Nephron (organoid): ENCODE measurements around the gene CETP.

ENCODE experiments used
- H3K27ac Mint-ChIP-seq, 3 experiments: 2 replicates each; pipeline ENCODE4 v1.8.0; 2020; ENCODE audit warnings: mixed read lengths in 3 of 3, mild to moderate bottlenecking in 2 of 3, moderate library complexity in 1 of 3
- H3K27me3 Mint-ChIP-seq: 2 replicates; pipeline ENCODE4 v1.8.0; 2021; ENCODE audit warnings: low read depth, mild to moderate bottlenecking, moderate library complexity, mixed read lengths
- H3K36me3 Mint-ChIP-seq: 2 replicates; pipeline ENCODE4 v1.8.0; 2020; ENCODE audit warnings: low read depth, mixed read lengths
- H3K4me1 Mint-ChIP-seq: 2 replicates; pipeline ENCODE4 v1.8.0; 2020; ENCODE audit warnings: mixed read lengths
- H3K4me3 Mint-ChIP-seq, 3 experiments: 2 replicates each; pipeline ENCODE4 v1.8.0; 2020; ENCODE audit warnings: mild to moderate bottlenecking in 3 of 3, mixed read lengths in 3 of 3, moderate library complexity in 2 of 3
- H3K9me3 Mint-ChIP-seq: 2 replicates; pipeline ENCODE4 v1.8.0; 2020; ENCODE audit warnings: mixed read lengths
- CTCF ChIP-seq, 3 experiments: fragments of 200-600 bp; sonication (generic); IDR thresholded peaks; one replicate each; pipeline ENCODE4 v1.5.0; 2021; ENCODE audit warnings: antibody characterized with exemption in 3 of 3; ENCODE audit not compliant: unreplicated experiment in 3 of 3

CETP gene

GRCh38 chr16:56939801-56940200, 21.9 kb upstream of the CETP start:
- Mint-ChIP-seq H3K27me3 (no peaks in the 10 kb centered on the region), H3K36me3 (peaks cover 82% of the 10 kb centered on the region), H3K9me3 (no peaks in the 10 kb centered on the region), H3K27ac (no peak overlapping the region), H3K4me3 (no peak overlapping the region), H3K4me1 (peaks cover 41% of the 10 kb centered on the region)
- no peak for TF ChIP-seq CTCF (IDR thresholded peaks at IDR 0.05; ENCODE audit: unreplicated experiment in 3 of 3)

DNA sequence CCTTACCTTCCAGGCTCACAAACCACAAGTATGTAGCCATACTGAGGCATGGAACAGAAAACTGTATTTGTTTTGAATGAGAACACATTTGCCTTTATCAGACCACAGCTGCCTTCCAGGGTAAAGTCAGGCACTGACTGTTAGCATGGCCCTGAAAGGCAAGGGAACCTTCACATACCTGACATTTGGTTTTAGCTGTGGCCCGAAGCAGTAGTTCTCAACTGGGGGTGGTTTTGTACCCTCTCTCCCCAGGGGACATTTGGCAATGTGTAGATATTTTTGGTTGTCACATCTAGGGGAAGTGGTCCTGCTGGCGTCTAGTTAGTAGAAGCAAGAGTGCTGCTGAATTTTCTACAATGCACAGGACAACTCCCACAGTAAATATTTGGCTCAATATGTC, 20.7 kb upstream of the CETP start:
- H3K36me3 Mint-ChIP-seq = peaks cover 76% of the 10 kb centered on the region
- TF ChIP-seq CTCF (IDR thresholded peaks at IDR 0.05; ENCODE audit: unreplicated experiment in 3 of 3) = no peak
- H3K4me3 Mint-ChIP-seq = no peak overlapping the region
- no peak overlapping the region for H3K27ac Mint-ChIP-seq
- H3K27me3 Mint-ChIP-seq = no peaks in the 10 kb centered on the region
- H3K9me3 Mint-ChIP-seq = no peaks in the 10 kb centered on the region
- peaks cover 32% of the 10 kb centered on the region for H3K4me1 Mint-ChIP-seq

- Mint-ChIP-seq H3K4me1 (peaks cover 28% of the 10 kb centered on the region), H3K9me3 (no peaks in the 10 kb centered on the region), H3K27ac (no peak overlapping the region), H3K36me3 (peaks cover 68% of the 10 kb centered on the region), H3K27me3 (no peaks in the 10 kb centered on the region), H3K4me3 (no peak overlapping the region)
- no peak for TF ChIP-seq CTCF (IDR thresholded peaks at IDR 0.05; ENCODE audit: unreplicated experiment in 3 of 3)
These were observed 19.9 kb upstream of the CETP start for GRCh38 chr16:56941856-56942331.

- H3K4me1 Mint-ChIP-seq = peaks cover 22% of the 10 kb centered on the region
- no peaks in the 10 kb centered on the region for H3K27me3 Mint-ChIP-seq
- H3K9me3 Mint-ChIP-seq = no peaks in the 10 kb centered on the region
- no peak overlapping the region for H3K4me3 Mint-ChIP-seq
- peaks cover 49% of the 10 kb centered on the region for H3K36me3 Mint-ChIP-seq
- TF ChIP-seq CTCF (IDR thresholded peaks at IDR 0.05; ENCODE audit: unreplicated experiment in 3 of 3) = no peak
- no peak overlapping the region for H3K27ac Mint-ChIP-seq
These were observed 17.9 kb upstream of the CETP start for GRCh38 chr16:56943761-56944375.

DNA sequence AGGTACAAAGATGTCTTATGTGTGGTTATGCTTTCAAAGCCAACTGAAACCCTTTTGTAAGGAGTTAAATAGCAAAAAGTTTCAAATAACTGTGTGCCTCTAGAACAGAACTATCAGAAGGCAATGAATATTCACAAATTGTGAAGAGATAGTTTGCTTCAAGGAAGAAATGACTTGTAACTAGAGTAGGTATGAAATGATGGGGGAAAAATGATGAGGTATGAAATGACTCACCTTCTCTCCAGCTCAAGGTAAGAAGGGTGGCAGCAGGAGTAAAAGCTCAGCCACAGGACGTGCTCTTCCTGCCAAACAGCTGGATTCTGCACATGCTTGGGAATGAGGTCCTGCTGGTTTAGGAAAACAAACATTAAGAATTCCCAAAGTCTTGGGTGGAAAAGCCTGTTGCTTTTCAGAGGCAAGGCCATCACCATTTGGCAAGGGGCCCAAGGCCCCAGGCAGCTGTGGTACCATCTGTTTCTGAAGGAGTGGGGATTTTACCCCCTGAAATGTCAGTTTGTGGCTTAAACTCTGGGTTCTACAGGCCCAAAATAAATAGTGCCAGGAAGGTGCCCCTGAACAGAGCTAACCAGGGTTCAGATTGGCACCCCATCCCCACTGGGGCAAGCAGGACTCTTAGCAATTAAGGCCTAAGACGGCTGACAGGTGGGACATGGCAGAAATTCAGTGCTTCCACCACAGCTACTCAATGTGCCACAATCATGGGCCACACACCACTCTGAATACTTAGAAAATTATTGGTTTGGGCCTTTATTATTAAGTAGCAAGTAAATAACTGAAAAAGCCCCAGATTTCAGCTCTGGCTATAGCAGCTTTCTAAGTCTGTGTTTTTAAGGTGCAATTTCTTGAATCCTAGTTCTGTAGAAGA, 16.6 kb upstream of the CETP start:
- no peak for TF ChIP-seq CTCF (IDR thresholded peaks at IDR 0.05; ENCODE audit: unreplicated experiment in 3 of 3)
- peak overlapping the region; percentile 3 to 24 (median 9) for H3K27ac Mint-ChIP-seq
- peaks cover 16% of the 10 kb centered on the region for H3K4me1 Mint-ChIP-seq
- no peaks in the 10 kb centered on the region for H3K9me3 Mint-ChIP-seq
- H3K36me3 Mint-ChIP-seq = peaks cover 36% of the 10 kb centered on the region
- H3K27me3 Mint-ChIP-seq = no peaks in the 10 kb centered on the region
- no peak overlapping the region for H3K4me3 Mint-ChIP-seq
